ENCODE results near the gene RETN.
"Not testable (repeated sequence)": the region's sequence is repeated elsewhere in the genome, so short reads cannot be mapped to it uniquely, and the experiment has no call there.

Gene RETN

DNA sequence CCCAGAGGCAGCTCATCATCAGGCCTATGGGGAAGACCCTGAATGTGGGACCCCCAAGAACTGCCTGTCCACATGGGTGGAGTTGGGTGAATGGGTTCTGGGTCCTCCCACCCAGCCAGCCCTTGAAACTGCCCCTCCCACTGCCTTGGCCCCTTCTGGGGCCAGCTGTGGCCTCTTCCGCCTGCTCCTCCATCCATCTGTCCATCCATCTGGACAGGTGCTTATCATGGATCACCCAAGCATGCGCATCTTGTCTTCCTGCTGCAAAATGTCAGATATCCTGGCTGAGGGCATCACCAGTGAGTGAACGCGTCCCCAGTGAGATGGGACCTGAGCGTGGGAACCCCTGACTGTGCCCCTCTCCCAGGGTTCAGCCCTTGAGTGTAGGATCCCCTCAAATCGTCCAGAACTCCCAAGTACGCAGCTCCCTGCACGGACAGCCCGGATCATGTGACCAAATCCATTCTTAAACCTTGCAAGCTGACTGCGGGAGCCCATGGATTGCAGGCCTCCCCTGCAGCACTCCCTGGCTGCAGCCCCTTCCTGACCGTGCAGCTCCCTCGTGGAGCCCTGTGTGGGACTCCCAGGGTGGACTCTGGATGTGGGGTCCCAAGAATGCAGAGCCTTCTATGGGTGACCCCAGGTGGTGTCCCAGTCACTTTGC is 29.9 kb upstream of the RETN start:
- DNase-seq = no peak

DNA sequence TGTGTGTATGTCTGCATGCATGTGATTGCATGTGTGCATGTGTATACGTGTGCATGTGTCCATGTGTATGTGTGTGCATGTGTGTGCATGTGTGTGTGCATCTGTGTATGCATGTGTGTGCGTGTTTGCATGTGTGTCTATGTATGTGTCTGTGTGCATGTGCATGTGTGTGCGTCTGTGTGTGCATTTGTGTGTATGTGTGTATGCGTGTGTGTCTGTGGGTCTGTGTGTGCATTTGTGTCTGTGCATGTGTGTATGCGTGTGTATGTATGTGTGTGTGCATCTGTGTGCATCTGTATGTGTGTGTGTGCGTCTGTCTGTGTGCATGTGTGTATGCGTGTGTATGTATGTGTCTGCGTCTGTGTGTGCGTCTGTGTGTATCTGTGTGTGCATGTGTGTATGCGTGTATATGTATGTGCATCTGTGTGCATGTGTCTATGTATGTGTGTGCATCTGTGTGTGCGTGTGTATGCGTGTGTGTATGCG is 28.9 kb upstream of the RETN start:
- no peak for DNase-seq

DNA sequence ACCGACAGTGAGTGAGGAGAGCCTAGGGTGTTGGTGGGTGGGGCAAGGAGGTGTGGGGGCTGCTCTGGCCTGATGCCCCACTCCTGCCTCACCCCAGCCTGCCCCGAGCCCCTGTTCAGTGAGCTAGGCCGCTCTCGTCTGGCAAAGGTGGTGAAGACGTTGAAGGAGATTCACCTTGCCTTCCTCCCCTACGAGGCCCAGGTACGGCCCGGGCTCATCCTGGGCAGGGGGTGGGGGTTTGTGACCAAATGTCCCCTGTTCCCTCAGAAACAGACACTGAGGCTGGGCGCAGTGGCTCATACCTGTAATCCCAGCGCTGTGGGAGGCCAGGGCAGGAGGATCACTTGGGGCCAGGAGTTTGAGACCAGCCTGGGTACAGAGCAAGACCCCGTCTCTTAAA is 28.0 kb upstream of the RETN start:
- no peak for DNase-seq

DNA sequence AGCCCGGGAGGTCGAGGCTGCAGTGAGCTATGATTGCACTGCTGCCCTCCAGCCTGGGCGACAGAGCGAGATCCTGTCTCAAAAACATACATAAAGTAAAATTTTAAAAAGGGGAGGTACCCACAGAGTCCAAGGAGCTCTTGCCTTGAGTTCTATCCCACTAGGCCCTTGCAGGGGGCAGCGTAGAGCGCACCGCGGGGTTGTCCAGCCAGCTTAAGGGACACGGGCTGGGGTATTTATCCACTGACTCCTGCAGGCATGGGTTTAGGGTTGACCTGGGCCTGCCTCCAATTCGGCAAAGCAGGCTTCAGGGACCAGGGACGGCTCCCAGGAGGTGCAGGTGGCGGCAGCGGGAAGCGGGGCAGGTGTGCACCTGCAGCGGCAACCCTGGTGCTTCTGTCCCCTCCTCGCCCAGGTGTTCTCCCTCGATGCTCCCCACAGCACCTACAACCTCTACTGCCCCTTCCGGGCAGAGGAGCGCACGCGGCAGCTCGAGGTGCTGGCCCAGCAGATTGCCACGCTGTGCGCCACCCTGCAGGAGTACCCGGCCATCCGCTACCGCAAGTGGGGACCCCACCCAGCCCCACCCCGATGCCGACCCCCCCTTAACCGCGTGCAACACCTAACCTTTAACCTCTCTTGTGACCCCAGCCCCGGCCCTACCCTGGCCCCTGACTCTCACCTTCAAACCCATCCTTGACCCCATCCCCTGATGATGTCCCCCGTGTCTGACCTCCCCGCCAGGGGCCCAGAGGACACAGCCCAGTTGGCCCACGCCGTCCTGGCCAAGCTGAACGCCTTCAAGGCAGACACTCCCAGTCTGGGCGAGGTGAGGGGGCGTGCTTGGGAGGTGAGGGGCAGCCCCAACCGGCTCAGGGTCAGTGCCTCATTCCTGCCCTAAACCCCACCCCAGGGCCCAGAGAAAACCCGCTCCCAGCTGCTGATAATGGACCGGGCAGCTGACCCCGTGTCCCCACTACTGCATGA is 27.3 kb upstream of the RETN start:
- no peak for DNase-seq

DNA sequence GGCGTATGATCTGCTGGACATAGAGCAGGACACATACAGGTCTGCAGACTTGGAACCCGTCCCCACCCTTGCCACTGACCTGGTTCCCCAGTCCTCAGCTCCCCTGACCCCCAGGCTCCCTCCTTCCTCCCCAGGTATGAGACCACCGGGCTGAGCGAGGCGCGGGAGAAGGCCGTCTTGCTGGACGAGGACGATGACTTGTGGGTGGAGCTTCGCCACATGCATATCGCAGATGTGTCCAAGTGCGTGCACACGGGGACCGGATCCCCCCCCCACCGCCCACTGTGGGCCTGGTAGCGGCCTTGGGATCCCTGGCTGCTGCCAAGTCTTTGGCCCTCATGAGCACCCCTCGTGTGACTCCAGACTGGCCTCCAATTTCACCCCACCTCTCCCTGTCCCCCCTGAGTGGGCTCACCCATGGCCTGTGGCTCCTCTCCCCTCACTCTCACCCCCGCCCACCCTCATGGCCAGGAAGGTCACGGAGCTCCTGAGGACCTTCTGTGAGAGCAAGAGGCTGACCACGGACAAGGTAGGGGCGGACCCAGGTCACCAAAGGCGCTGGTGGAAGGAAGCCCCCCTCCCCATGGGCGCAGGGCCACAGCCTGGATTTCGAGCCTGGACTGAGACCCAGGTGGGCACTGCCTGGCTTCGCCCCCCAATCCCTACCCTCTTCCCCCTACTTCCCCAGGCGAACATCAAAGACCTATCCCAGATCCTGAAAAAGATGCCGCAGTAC is 26.4 kb upstream of the RETN start:
- DNase-seq = no peak

DNA sequence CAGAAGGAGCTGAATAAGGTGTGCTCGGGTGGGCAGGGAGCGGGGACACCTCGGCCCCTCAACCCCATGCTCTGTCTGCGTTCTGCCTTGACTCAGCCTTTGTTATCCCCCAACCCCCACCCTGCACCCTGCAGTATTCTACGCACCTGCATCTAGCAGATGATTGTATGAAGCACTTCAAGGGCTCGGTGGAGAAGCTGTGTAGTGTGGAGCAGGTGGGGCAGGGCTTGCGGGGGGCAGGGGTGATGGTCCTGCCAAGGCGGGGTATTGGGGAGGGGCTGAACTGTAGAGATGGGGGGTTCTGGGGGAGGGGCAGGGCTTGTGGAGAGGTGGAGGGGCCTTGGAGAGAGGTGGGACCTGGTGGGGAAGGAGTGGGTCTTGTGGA is 25.8 kb upstream of the RETN start:
- no peak for DNase-seq

DNA sequence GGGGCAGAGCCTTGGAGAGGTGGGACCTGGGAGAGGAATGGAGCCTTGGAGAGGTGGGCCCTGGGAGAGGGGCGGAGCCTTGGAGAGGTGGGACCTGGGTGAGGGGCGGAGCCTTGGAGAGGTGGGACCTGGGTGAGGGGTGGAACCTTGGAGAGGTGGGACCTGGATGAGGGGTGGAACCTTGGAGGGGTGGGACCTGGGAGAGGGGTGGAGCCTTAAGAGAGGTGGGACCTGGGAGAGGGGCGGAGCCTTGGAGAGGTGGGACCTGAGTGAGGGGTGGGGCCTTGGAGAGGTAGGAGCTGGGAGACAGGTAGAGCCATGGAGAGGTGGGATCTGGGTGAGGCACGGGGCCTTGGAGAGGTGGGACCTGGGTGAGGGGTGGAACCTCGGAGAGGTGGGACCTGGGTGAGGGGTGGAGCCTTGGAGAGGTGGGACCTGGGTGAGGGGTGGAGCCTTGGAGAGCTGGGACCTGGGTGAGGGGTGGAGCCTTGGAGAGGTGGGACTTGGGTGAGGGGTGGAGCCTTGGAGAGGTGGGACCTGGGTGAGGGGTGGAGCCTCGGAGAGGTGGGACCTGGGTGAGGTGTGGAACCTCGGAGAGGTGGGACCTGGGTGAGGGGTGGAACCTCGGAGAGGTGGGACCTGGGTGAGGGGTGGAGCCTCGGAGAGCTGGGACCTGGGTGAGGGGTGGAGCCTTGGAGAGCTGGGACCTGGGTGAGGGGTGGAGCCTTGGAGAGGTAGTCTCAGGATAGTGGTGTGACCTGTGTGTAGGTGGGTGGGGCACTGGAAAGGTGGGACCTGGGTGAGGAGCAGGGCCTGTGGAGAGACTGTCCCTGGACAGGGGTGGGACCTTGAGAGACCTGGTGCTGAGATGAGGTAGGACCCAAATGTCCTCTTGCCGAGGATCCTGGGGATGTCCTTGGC is 25.0 kb upstream of the RETN start:
- DNase-seq = not testable (repeated sequence)

DNA sequence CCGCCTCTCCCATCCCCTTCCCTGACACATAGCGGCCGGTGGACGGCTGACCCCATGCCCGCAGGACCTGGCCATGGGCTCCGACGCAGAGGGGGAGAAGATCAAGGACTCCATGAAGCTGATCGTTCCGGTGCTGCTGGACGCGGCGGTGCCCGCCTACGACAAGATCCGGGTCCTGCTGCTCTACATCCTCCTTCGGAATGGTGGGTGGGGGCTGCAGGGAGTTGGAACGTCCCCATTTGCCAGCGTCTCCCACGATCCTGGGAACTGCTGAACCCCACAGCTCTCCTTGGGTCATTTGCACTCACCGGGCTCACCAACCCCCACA is 24.3 kb upstream of the RETN start:
- DNase-seq = no peak

DNA sequence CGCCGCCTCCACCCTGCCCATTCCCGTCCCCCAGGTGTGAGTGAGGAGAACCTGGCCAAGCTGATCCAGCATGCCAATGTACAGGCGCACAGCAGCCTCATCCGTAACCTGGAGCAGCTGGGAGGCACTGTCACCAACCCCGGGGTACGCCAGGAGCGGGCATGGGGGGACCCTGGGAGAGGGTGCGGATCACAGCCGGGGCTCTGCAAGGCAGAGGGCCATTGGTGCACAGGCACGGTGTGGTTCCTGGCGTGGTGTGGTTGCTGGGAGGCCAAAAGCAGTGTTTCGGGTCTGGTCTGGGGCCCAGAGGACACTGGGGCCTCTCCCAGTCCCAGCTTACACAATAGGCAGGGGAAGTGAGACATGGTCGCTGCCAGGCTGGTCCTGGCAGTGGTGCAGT is 23.7 kb upstream of the RETN start:
- DNase-seq = no peak

DNA sequence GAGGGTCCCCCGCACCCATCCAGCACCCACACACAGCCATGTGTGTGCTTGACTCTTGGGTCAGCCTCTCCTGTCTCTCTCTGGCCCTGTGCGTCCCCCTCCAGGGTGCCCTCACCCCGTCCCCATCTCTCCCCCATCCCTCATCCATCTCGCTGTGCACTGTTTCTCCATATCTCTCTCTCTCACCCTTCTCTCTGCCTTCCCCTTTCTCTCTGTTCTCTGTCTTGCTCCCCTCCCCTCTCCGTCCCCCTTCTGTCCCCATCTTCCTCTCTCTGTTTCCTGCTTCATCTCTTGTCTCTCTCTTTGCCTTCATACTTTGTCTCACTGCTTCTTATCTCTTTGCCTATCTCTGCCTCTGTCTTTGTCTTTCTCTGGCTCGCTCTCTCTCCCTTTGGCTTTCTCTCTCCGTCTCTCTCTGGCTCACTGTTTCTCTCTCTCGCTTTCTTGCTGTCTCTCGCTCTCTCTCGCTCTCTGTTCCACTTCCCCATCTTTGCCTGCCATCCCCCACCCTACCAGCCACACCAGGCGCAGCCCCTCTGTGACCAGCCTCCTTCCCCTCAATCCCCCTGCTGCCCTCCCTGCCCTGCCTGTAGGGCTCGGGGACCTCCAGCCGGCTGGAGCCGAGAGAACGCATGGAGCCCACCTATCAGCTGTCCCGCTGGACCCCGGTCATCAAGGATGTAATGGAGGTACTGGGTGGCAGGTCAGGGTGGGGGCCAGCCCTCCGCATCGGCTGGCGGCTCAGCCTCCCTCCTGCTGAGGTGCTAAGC is 23.0 kb upstream of the RETN start:
- no peak for DNase-seq

DNA sequence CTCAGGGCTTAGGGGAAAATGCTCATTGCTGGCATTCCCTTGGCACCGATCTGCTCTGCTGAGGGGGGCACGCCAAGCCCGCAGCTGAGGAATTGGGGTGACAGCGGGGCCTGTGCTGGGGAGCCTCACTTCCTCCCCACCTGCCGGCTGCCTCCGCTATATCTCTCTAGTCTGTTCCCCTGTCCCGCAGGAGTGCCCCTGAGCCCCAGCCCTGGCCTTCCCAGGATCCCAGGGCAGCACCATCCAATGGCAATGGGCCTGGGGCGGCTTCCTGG is 22.5 kb upstream of the RETN start:
- DNase-seq = no peak

DNA sequence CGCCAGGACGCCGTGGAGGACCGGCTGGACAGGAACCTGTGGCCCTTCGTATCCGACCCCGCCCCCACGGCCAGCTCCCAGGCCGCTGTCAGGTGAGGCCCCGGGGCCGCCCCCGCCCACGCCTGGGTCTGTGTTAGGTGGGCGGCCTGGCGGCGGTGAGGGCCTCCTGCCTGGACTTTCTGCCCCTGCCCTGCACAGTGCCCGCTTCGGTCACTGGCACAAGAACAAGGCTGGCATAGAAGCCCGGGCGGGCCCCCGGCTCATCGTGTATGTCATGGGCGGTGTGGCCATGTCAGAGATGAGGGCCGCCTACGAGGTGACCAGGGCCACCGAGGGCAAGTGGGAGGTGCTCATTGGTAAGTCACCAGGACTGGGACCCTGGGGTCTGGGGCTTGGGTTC is 21.7 kb upstream of the RETN start:
- no peak for DNase-seq

DNA sequence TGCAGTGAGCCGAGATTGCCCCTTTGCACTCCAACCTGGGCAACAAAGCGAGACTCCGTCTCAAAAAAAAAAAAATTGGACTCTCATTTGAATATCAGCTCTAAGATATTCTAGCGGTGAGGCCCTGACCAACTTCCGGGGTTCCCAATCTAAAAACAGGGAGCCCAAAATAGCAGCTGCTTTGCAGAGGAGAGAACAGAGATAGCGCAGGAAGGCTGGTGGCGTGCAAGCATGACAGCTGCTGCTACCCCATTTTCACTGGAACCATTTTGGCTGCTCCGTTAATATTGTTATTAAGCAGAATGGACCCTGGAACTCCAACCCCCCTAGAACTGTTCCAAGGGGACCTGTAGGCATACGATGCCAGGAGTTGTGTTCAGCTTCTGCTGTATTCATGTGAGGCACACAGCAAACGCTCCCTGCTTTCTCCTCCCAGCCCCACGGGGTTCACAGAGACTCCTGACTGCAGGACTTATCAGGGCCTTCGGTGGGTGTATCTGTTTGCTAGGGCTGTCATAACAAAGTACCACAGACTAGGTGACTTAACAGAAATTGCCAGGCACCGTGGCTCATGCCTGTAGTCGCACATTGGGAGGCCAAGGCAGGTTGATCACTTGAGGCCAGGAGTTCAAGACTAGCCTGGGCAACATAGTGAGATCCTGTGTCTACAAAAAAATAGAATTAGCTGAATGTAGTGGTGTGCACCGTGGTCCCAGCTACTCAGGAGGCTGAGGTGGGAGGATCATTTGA is 20.4 kb upstream of the RETN start:
- no peak for DNase-seq

DNA sequence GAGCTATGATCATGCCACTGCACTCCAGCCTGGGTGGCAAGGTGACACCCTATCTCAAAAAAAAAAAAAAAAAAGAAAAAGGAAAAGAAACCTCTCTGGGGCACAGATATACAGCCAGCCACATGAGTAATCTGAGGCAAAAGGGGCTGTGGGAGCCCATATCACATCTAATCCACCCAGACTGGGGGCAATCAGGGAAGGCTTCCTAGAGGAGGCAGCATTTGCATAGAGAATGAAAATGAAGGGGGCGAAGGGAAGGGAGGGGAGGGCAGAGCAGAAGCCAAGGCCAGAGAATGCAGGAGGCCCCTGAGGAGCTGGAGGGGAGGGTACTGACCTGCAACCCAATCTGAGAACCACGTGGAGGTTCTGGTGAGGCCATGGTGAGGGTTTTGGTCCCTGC is 18.7 kb upstream of the RETN start:
- DNase-seq = no peak

DNA sequence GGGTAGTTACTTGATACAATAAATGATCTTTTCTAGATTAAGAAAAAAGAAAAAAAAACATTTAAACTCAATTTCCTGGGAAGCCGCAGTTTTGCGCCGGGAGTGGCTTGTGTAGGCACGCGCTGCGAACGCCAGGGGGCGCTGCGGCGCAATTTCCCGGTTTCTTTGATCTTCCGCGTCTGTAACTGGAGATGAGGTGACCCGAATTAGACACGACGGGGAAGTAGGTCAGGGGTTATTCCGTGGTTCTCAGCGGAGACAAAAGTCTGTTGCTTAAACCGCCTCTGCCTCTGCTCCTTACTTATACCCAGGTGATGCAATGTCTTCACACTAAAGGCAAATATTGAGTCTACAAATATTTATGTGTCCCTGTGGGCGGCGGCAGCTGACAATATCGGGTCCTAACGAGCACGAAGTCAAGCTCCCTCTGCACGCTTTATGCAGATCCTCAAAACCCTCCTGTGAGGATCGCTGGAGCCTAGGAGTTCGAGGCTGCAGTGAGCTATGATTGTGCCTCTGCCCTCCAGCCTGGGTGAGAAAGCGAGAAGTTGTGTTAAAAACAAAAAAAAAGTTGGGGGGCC is 16.7 kb upstream of the RETN start:
- peak; percentile 81 to 84 for DNase-seq

DNA sequence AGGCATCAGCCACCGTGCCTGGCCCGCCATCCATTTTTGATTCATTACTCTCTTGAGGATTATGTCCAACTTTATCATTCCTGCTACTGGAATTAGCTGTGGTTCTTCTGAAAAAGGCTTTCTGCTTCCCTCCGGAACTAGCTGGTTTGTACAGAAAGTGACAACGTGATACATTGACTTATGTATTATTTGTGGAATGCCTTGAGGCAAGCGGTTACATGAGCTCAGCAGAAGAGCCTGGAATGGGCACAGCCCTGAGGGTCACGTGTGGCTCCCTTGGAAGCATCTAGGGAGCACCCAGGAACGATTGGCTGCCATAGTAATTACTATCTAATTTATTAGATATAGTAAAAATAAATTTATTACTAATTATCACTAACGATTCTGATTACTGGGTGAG is 14.4 kb upstream of the RETN start:
- no peak for DNase-seq

DNA sequence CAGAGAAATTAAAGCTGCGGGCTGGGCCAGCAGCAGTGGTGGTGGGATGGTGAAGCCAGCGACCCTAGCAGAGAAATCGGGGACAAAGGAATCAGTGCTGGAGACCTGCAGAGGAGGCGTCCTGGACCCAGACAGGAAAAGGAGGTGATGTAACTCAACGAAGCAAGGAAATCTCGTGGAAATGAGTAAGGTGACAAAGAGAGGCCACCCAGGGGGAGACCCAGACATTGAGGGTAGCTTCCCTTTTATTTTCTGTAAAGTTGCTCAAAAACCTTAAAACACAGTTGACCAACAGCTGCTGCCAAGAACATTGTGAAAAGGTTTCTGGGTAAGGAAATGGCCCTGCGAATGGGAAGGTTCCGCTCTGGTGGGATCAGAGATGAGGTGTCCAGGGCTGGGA is 13.3 kb upstream of the RETN start:
- DNase-seq = no peak

DNA sequence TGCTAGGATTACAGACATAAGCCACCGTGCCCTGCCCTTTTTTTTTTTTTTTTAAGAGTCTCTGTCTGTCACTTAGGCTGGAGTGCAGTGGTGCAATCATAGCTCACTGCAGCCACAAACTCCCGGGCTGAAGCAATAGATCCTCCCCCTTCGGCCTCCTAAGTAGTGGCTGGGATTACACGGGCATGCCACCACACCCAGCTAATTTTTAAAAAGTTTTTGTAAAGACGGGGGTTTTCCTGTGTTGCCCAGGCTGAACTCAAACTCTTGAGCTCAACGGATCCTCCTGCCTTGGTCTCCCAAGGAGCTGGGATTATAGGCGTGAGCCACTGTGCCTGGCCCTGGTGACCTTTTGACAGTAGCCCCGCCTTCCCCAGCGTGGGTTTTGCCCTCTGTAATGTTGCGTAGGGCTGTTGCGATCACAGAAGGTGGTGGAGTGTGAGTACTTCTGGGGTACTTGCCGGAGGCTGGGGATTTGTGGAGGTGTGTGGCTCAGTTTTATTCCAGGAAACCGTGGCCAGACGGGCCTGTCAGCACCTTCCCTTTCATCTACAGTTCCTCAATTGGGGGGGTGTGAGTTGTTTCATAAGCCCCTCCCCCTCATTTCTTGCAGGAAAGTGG is 11.6 kb upstream of the RETN start:
- no peak for DNase-seq

DNA sequence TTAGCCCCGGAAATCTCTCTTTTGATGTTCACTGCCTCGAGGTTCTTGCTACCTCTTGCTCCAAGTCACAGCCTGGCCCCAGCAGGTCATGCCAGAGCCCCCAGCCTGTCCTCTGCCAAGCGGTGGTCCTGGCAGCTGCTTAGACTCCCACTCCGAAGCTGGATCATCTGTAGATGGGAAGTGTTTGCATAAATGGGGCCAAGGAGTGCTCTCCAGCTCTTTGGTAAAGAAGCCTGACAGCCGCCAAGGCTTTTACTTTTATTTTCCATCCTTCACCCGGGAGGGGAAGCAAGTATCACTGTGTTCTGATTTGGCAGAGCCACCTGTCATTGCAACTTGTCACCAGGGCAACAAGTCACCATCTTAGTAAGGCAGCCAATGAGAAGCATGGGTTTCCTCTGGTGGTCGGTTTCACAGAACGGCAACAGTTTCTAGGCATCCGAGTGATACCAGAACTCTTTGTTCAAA is 10.6 kb upstream of the RETN start:
- DNase-seq = peak in 1 of 2 experiments; percentile 29

Data from activated CD4-positive, alpha-beta T cell treated with anti-CD3 and anti-CD28 coated beads, Interleukin-2, amount 50 U/mL, for 4 hours (primary cell).